Activated naive CD4-positive, alpha-beta T cell treated with anti-CD3 and anti-CD28 coated beads, Interleukin-2, amount 10 ng/mL, durations not matched to agents 7 days and 5 days (primary cell): ENCODE measurements around the gene TMEM63A.
A peak's percentile ranks its signal among the peaks of the same experiment; 100 is the strongest.
"Not testable (repeated sequence)": the region's sequence is repeated elsewhere in the genome, so short reads cannot be mapped to it uniquely, and the experiment has no call there.

ENCODE experiments used
- CTCF ChIA-PET: fragments of 350-600 bp; sonication (Branson Sonifier 250); formaldehyde crosslinking; loops from one replicate; lab custom pipeline; 2021; ENCODE audit warnings: antibody characterized with exemption; lab: Charles Lee
- DNase-seq: peaks from one replicate; pipeline ENCODE4 v3.0.0-alpha.2; 2020
- H3K27ac Mint-ChIP-seq: one replicate; pipeline ENCODE4 v1.8.0; 2021; ENCODE audit warnings: mild to moderate bottlenecking, moderate library complexity, mixed read lengths
- H3K27me3 Mint-ChIP-seq: one replicate; pipeline ENCODE4 v1.8.0; 2021; ENCODE audit warnings: mild to moderate bottlenecking, mixed read lengths
- H3K36me3 Mint-ChIP-seq: one replicate; pipeline ENCODE4 v1.8.0; 2021; ENCODE audit warnings: mixed read lengths
- H3K4me1 Mint-ChIP-seq: one replicate; pipeline ENCODE4 v1.8.0; 2021; ENCODE audit warnings: mixed read lengths
- H3K4me3 Mint-ChIP-seq: one replicate; pipeline ENCODE4 v1.8.0; 2021; ENCODE audit warnings: mild to moderate bottlenecking, moderate library complexity, mixed read lengths
- H3K9me3 Mint-ChIP-seq: one replicate; pipeline ENCODE4 v1.8.0; 2021; ENCODE audit warnings: mixed read lengths

Gene TMEM63A

DNA sequence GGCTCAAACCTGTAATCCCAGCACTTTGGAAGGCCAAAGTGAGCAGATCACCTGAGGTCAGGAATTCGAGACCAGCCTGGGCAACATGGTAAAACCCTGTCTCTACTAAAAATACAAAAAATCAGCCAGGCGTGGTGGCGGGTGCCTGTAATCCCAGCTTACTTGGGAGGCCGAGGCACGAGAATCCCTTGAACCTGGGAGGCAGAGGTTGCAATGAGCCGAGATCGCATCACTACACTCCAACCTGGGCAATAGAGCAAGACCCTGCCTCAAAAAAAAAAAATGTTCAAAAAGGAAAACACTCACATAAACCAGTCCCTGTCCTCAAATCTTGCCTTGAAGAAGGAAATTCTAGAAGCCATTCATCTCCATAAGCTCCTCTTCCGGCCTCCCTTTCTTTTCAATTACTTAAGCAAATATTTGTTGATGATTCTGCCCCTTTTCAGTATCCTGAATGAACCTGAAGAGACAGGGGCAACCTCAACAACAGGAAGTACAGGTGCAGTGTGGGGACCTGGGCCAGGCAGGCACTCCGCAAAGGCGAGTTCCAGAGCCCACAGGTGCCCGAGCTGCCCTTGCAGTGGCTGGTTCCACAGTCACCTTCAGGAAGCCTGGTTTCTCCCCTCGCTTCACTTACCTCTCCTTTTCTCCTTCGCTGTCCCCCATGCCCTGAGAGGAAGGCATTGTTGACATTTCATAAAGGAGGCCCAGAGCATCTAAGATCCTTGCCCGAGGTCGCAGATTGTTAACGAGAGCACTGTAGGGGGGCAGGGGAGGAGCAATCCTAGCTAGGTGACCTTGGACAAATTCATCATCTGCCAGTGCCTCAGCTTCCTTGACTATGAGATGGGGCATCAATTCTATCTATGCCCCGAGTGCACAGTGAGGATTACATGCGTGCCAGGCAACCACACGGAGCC, 15.7 kb upstream of the TMEM63A start:
- H3K27ac Mint-ChIP-seq, result peak overlapping the region; percentile 96
- peaks cover 12% of the 10 kb centered on the region for H3K27me3 Mint-ChIP-seq
- CTCF ChIA-PET, result interaction anchor here (1.1 to 2.9 kb wide), 5 partner anchors 15 to 89 kb away, joined by 3 to 9 read pairs (median 3); partner anchors contain the start of gene TMEM63A
- H3K9me3 Mint-ChIP-seq, result no peaks in the 10 kb centered on the region
- H3K4me1 Mint-ChIP-seq, result peaks cover 64% of the 10 kb centered on the region
- H3K4me3 Mint-ChIP-seq, result peak overlapping the region; percentile 54
- peaks cover 7% of the 10 kb centered on the region for H3K36me3 Mint-ChIP-seq
- peak; percentile 62 for DNase-seq

DNA sequence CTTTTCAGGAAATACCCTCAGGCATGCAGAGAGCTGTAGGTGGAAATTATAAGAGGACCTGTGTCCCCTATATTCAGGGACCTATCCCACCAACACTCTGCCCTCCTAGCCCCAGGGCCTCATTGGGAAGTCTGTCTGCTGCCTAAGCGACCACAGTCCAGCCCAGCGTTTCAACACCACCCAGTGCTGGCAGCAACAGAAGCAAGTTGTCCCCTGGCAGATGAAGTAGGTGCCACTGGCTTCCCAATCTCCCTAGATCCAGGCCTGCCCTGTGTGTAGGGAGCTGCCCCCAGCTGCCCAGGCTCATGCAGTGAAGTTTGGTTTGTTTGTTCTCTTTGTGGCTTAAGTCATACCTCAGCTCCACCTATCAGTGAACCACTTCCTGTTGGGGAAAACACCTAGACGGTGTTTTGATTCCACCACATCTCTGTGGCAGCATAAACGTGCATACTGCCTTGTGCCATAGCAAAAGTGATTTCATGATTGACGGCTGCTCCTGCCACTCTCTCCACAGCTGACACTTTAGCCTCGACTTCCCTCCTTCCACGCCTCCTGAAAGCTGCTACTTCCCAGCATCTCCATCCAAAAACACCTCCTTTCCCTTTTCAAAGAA, 14.9 kb upstream of the TMEM63A start:
- no peaks in the 10 kb centered on the region for H3K9me3 Mint-ChIP-seq
- peaks cover 16% of the 10 kb centered on the region for H3K27me3 Mint-ChIP-seq
- peaks cover 7% of the 10 kb centered on the region for H3K36me3 Mint-ChIP-seq
- peaks cover 62% of the 10 kb centered on the region for H3K4me1 Mint-ChIP-seq
- peak overlapping the region; percentile 54 for H3K4me3 Mint-ChIP-seq
- peak overlapping the region; percentile 96 for H3K27ac Mint-ChIP-seq
- DNase-seq, result peak; percentile 84
- CTCF ChIA-PET, result interaction anchor here (0.7 to 2.9 kb wide), 5 partner anchors 15 to 422 kb away, joined by 3 to 9 read pairs (median 4); partner anchors contain the start of gene TMEM63A

- H3K4me3 Mint-ChIP-seq, result peak overlapping the region; percentile 54
- peak overlapping the region; percentile 96 for H3K27ac Mint-ChIP-seq
- CTCF ChIA-PET, result interaction anchor here (0.7 to 2.9 kb wide), 5 partner anchors 14 to 422 kb away, joined by 3 to 9 read pairs (median 4); partner anchors contain the start of gene TMEM63A
- peaks cover 19% of the 10 kb centered on the region for H3K27me3 Mint-ChIP-seq
- no peak for DNase-seq
- no peaks in the 10 kb centered on the region for H3K9me3 Mint-ChIP-seq
- peaks cover 7% of the 10 kb centered on the region for H3K36me3 Mint-ChIP-seq
- peaks cover 66% of the 10 kb centered on the region for H3K4me1 Mint-ChIP-seq
Observed at GRCh38 chr1:225896494-225896893, 14.3 kb upstream of the TMEM63A start.

GRCh38 chr1:225892307-225892706, 10.1 kb upstream of the TMEM63A start:
- peaks cover 38% of the 10 kb centered on the region for H3K27me3 Mint-ChIP-seq
- H3K36me3 Mint-ChIP-seq, result no peaks in the 10 kb centered on the region
- H3K27ac Mint-ChIP-seq, result no peak overlapping the region
- no peak for DNase-seq
- CTCF ChIA-PET, result interaction anchor here (2.1 kb wide), 1 partner anchor 10 kb away, joined by 7 read pairs; the partner anchor contains the start of gene TMEM63A
- H3K9me3 Mint-ChIP-seq, result no peaks in the 10 kb centered on the region
- peaks cover 48% of the 10 kb centered on the region for H3K4me1 Mint-ChIP-seq
- no peak overlapping the region for H3K4me3 Mint-ChIP-seq

- CTCF ChIA-PET, result interaction anchor here (2.1 kb wide), 1 partner anchor 9 kb away, joined by 7 read pairs; the partner anchor contains the start of gene TMEM63A
Observed at GRCh38 chr1:225891229-225891972, 9.2 kb upstream of the TMEM63A start.

GRCh38 chr1:225890346-225891228, 8.4 kb upstream of the TMEM63A start:
- no peaks in the 10 kb centered on the region for H3K9me3 Mint-ChIP-seq
- CTCF ChIA-PET, result interaction anchor here (2.1 kb wide), 1 partner anchor 8 kb away, joined by 7 read pairs; the partner anchor contains the start of gene TMEM63A
- no peak overlapping the region for H3K4me3 Mint-ChIP-seq
- H3K27me3 Mint-ChIP-seq, result peaks cover 47% of the 10 kb centered on the region
- peaks cover 31% of the 10 kb centered on the region for H3K4me1 Mint-ChIP-seq
- no peaks in the 10 kb centered on the region for H3K36me3 Mint-ChIP-seq
- H3K27ac Mint-ChIP-seq, result no peak overlapping the region
- DNase-seq, result no peak

More at GRCh38 chr1:225891229-225891972, 9.2 kb upstream of the TMEM63A start:
- no peak for DNase-seq
- Mint-ChIP-seq H3K27ac (no peak overlapping the region), H3K9me3 (no peaks in the 10 kb centered on the region), H3K4me3 (no peak overlapping the region), H3K36me3 (no peaks in the 10 kb centered on the region), H3K27me3 (peaks cover 47% of the 10 kb centered on the region), H3K4me1 (peaks cover 39% of the 10 kb centered on the region)

DNA sequence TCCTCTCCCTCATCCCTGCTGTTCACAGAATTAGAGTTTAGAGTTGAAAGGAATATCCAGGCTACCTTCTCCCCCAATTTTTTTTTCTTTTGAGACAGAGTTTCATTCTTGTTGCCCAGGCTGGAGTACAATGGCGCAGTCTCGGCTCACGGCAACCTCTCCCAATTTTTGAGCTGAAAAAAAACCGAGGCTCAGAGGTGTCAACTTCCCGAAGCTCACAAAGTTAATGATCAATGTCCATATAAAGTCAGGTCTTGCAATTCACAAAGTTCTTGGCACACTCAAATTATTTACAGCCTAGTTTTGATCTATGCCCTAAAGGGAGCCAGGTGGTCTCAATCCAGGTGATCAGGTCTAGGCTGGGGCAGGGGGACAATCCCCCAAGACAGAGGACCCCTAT, 7.6 kb upstream of the TMEM63A start:
- Mint-ChIP-seq H3K4me1 (peaks cover 29% of the 10 kb centered on the region), H3K4me3 (no peak overlapping the region)

GRCh38 chr1:225888898-225889601, 6.9 kb upstream of the TMEM63A start, which contains the start of gene LEFTY1:
LEFTY1 (minus strand) TSS chr1:225889146; CDS start chr1:225889066, 80 bp downstream.
- Mint-ChIP-seq H3K4me1 (peaks cover 25% of the 10 kb centered on the region), H3K27ac (no peak within 1 kb of the TSS), H3K9me3 (no peaks in the 10 kb centered on the region), H3K27me3 (peaks cover 47% of the 10 kb centered on the region), H3K36me3 (no peaks in the 10 kb centered on the region), H3K4me3 (no peak within 1 kb of the TSS)
- no peak for DNase-seq
- CTCF ChIA-PET, result interaction anchor here (2.3 kb wide), 1 partner anchor 12 kb away, joined by 9 read pairs; no protein-coding TSS in a partner anchor

More for the DNA sequence above, 7.6 kb upstream of the TMEM63A start:
- Mint-ChIP-seq H3K27ac (no peak overlapping the region), H3K9me3 (no peaks in the 10 kb centered on the region), H3K36me3 (no peaks in the 10 kb centered on the region), H3K27me3 (peaks cover 47% of the 10 kb centered on the region)
- CTCF ChIA-PET, result interaction anchor here (2.3 kb wide), 1 partner anchor 12 kb away, joined by 9 read pairs; no protein-coding TSS in a partner anchor
- DNase-seq, result no peak

DNA sequence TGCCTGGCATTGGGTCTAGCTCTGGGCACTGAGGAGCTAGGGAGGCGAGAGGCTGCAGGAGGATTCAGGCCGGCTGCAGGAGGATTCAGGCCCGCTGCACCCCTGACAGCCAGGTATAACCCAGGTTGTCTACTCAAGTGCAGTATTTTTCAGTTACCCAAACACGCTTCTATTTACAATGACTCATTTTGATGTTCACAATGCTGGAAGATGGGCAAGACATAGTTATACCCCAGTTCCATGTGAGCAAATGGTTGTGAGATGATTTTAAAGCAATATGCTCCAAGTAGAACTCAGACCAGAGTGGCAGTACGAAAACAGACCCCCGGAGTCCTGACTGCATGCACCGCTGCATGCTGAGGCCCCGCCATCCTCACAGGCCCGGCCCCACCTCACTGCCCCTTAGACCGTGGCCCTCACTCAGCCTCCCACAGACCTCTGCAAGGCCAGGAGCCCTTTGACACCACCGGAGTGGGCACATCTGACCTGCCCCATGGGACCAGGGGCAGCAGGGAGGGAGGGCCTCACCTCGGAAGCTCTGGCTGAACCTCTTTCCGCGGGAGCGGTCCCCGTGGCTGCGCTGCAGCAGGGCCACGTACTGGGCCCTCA, 6.2 kb upstream of the TMEM63A start:
- Mint-ChIP-seq H3K27ac (no peak overlapping the region), H3K27me3 (peaks cover 51% of the 10 kb centered on the region), H3K36me3 (no peaks in the 10 kb centered on the region), H3K9me3 (no peaks in the 10 kb centered on the region), H3K4me3 (no peak overlapping the region), H3K4me1 (peaks cover 25% of the 10 kb centered on the region)
- CTCF ChIA-PET, result interaction anchor here (2.3 kb wide), 1 partner anchor 11 kb away, joined by 9 read pairs; no protein-coding TSS in a partner anchor
- DNase-seq, result no peak

DNA sequence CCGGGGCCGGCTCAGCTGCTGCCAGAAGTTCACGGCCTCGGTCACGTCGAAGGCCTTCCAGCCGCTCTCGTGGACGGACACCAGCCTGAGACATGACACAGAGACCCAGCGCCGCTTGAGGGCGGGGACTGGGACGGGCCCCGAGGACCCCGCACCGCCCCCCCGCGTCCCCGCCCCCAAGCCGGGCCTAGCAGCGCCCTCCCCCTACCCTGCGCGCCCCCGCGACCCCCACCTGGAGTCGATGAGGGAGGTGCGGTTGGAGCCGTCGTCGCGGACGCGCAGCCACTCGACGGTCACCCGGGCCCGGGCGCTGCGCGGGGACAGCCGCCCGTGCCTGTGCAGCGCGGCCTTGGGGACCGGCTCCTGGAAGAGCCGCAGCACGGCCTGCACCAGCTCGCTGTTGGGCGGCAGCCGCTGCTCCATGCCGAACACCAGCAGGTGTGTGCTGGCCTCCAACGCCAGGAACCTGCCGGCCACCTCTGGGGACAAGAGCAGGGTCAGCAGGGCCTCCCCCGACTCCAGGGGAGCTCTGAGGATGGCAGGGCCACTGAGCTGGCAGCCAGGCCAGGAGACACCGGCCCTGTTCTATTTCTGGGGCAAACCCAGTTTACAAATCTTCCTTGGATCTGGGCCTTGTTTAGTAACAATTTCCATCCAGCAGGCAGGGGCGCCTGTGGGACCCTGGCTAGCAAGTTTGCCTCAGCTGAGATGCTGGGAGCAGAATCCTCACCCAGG, 5.5 kb upstream of the TMEM63A start:
- DNase-seq, H3K27ac Mint-ChIP-seq, H3K36me3 Mint-ChIP-seq, H3K9me3 Mint-ChIP-seq, H3K4me3 Mint-ChIP-seq: not testable (repeated sequence)
- peaks cover 47% of the 10 kb centered on the region for H3K27me3 Mint-ChIP-seq
- peaks cover 29% of the 10 kb centered on the region for H3K4me1 Mint-ChIP-seq
- CTCF ChIA-PET, result interaction anchor here (2.3 kb wide), 1 partner anchor 10 kb away, joined by 9 read pairs; no protein-coding TSS in a partner anchor

DNA sequence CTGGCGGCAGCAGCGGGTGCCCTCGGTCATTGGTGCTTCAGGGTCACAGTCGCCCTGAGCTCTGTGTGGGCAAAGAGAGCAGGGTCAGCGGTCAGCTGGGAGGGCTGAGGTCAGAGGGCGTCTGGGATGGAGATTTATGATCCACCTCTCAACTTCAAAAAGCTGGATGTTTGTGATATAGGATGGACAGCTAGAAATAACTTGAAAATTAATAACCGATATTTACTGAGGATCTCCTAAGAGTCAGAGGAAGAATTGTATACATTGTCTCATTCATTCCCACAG, 4.8 kb upstream of the TMEM63A start:
- peaks cover 2% of the 10 kb centered on the region for H3K36me3 Mint-ChIP-seq
- H3K27ac Mint-ChIP-seq, result no peak overlapping the region
- H3K9me3 Mint-ChIP-seq, result no peaks in the 10 kb centered on the region
- H3K27me3 Mint-ChIP-seq, result peaks cover 45% of the 10 kb centered on the region
- DNase-seq, result no peak
- H3K4me3 Mint-ChIP-seq, result no peak overlapping the region
- CTCF ChIA-PET, result no interaction called here
- peaks cover 29% of the 10 kb centered on the region for H3K4me1 Mint-ChIP-seq
